ENCODE data around the gene TMTC4. TPM values are rescaled to one million over a fixed set of nuclear protein-coding genes. Genes with fewer than 3 reads are reported as not detected.

Gene TMTC4
- total and polyA plus RNA-seq, 7 donors, result 3.6 to 16.9 (median 8.6) TPM

- Histone ChIP-seq H3K4me1 (peaks cover 0 to 9% (median 9%) of the 10 kb centered on the region in 4 donors), H3K27ac (no peak overlapping the region), H3K27me3 (no peaks in the 10 kb centered on the region), H3K4me3 (no peak overlapping the region), H3K9me3 (no peaks in the 10 kb centered on the region), H3K36me3 (peaks cover 0 to 50% (median 10%) of the 10 kb centered on the region in 4 donors)
- DNase-seq, result no peak
- 92 to 94% methylated on average over 7 of the region's 7 CpGs for WGBS, 2 donors
- intact Hi-C loops (cut with DNase I), result no loop called here
- TF ChIP-seq CTCF (IDR thresholded peaks at IDR 0.05), result no peak
- TF ChIP-seq EP300 (IDR thresholded peaks at IDR 0.05), result no peak
- TF ChIP-seq POLR2AphosphoS5 (IDR thresholded peaks at IDR 0.05), result no peak
- no peak for TF ChIP-seq POLR2A (IDR thresholded peaks at IDR 0.05)
Observed at GRCh38 chr13:100668408-100668807, 6.2 kb downstream of the TMTC4 start.

- no peak for TF ChIP-seq EP300 (IDR thresholded peaks at IDR 0.05)
- TF ChIP-seq CTCF (IDR thresholded peaks at IDR 0.05), result no peak
- TF ChIP-seq POLR2AphosphoS5 (IDR thresholded peaks at IDR 0.05), result no peak
- no peak for TF ChIP-seq POLR2A (IDR thresholded peaks at IDR 0.05)
- Histone ChIP-seq H3K36me3 (peaks cover 4 to 55% (median 12%) of the 10 kb centered on the region in 4 donors), H3K27me3 (no peaks in the 10 kb centered on the region), H3K4me1 (peaks cover 0 to 4% (median 4%) of the 10 kb centered on the region in 4 donors), H3K27ac (no peak overlapping the region), H3K4me3 (no peak overlapping the region), H3K9me3 (no peaks in the 10 kb centered on the region)
- intact Hi-C loops (cut with DNase I), result no loop called here
- DNase-seq, result no peak
- WGBS, 2 donors, result 96 to 97% methylated on average over 9 of the region's 9 CpGs
Observed at GRCh38 chr13:100667894-100668293, 6.7 kb downstream of the TMTC4 start.

GRCh38 chr13:100666124-100666523, 8.5 kb downstream of the TMTC4 start:
- 80 to 86% methylated on average over 5 of the region's 5 CpGs for WGBS, 2 donors
- Histone ChIP-seq H3K4me1 (no peaks in the 10 kb centered on the region), H3K27me3 (no peaks in the 10 kb centered on the region), H3K4me3 (no peak overlapping the region), H3K9me3 (no peaks in the 10 kb centered on the region), H3K36me3 (peaks cover 7 to 73% (median 14%) of the 10 kb centered on the region in 4 donors), H3K27ac (no peak overlapping the region)
- intact Hi-C loops (cut with DNase I), result no loop called here
- no peak for TF ChIP-seq CTCF (IDR thresholded peaks at IDR 0.05)
- TF ChIP-seq EP300 (IDR thresholded peaks at IDR 0.05), result no peak
- TF ChIP-seq POLR2A (IDR thresholded peaks at IDR 0.05), result no peak
- no peak for TF ChIP-seq POLR2AphosphoS5 (IDR thresholded peaks at IDR 0.05)
- no peak for DNase-seq

GRCh38 chr13:100665403-100665802, 9.2 kb downstream of the TMTC4 start:
- Histone ChIP-seq H3K27ac (no peak overlapping the region), H3K36me3 (peaks cover 7 to 79% (median 14%) of the 10 kb centered on the region in 4 donors)

More at GRCh38 chr13:100665403-100665802, 9.2 kb downstream of the TMTC4 start:
- Histone ChIP-seq H3K27me3 (no peaks in the 10 kb centered on the region), H3K4me1 (no peaks in the 10 kb centered on the region), H3K9me3 (no peaks in the 10 kb centered on the region), H3K4me3 (no peak overlapping the region)
- TF ChIP-seq POLR2A (IDR thresholded peaks at IDR 0.05) (no peak), CTCF (IDR thresholded peaks at IDR 0.05) (no peak), EP300 (IDR thresholded peaks at IDR 0.05) (no peak), POLR2AphosphoS5 (IDR thresholded peaks at IDR 0.05) (no peak)
- no peak for DNase-seq
- intact Hi-C loops (cut with DNase I), result no loop called here
- WGBS, 2 donors, result 82 to 89% methylated on average over 9 of the region's 9 CpGs
